Activated CD8-positive, alpha-beta T cell treated with anti-CD3 and anti-CD28 coated beads, Interleukin-2, amount 10 ng/mL, durations not matched to agents 7 days and 5 days (primary cell): ENCODE data around the gene LSM4. TPM values are rescaled to one million over a fixed set of nuclear protein-coding genes. Genes with fewer than 3 reads are reported as not detected.

ENCODE experiments used
- ATAC-seq: fragments of 150-1000 bp; cut with Tn5 transposase; one replicate; pipeline ENCODE4 v1.10.0; 2021; ENCODE audit warnings: moderate library complexity
- CTCF ChIA-PET: fragments of 350-600 bp; sonication (Branson Sonifier 250); formaldehyde crosslinking; loops from one replicate; lab custom pipeline; 2021; ENCODE audit warnings: antibody characterized with exemption; lab: Charles Lee
- POLR2A ChIA-PET: fragments of 350-600 bp; sonication (Branson Sonifier 250); formaldehyde crosslinking; loops from one replicate; lab custom pipeline; 2021; ENCODE audit warnings: antibody characterized with exemption; lab: Charles Lee
- DNase-seq: peaks from one replicate; pipeline ENCODE4 v3.0.0-alpha.2; 2020
- H3K27ac Mint-ChIP-seq: one replicate; pipeline ENCODE4 v1.8.0; 2021; ENCODE audit warnings: mild to moderate bottlenecking, mixed read lengths
- H3K27me3 Mint-ChIP-seq: one replicate; pipeline ENCODE4 v1.8.0; 2021; ENCODE audit warnings: low read depth, mixed read lengths
- H3K36me3 Mint-ChIP-seq: one replicate; pipeline ENCODE4 v1.8.0; 2021; ENCODE audit warnings: low read depth, mixed read lengths
- H3K4me1 Mint-ChIP-seq: one replicate; pipeline ENCODE4 v1.8.0; 2021; ENCODE audit warnings: low read depth, mixed read lengths
- H3K4me3 Mint-ChIP-seq: one replicate; pipeline ENCODE4 v1.8.0; 2021; ENCODE audit warnings: mild to moderate bottlenecking, mixed read lengths
- H3K9me3 Mint-ChIP-seq: one replicate; pipeline ENCODE4 v1.8.0; 2022; ENCODE audit warnings: mixed read lengths; ENCODE audit not compliant: insufficient read depth
- total RNA-seq, 2 experiments: library from RNA; stranded (reverse); gene quantifications; one replicate each; pipeline ENCODE4 v1.2.3, GENCODE V29; 2021

Gene LSM4
- total RNA-seq, 2 experiments from 2014 or later, result 199 to 215 TPM

DNA sequence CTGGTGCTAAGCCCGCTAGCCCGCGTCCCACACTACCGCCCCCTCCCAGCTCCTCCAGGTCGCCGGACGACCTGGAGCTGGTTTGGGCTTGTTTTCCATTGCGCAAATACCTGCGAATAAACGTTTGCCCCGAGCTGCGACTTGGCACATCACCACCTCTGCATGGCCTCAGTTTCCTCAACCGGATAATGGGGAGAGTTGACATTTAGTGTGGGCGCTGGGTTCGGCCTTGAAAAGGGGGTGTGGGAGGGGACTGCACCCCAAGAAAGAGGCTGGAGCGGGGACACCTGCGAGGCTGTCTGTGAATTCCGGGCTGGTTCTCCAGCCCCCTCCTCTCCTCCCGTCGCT, 30.4 kb downstream of the LSM4 start:
- ATAC-seq (no peak), DNase-seq (peak; percentile 59)
- Mint-ChIP-seq H3K27ac (peak overlapping the region; percentile 93), H3K4me1 (peaks cover 70% of the 10 kb centered on the region), H3K4me3 (peak overlapping the region; percentile 89), H3K27me3 (no peaks in the 10 kb centered on the region), H3K9me3 (no peaks in the 10 kb centered on the region), H3K36me3 (peaks cover 27% of the 10 kb centered on the region)
- CTCF ChIA-PET, result interaction anchor here (1.0 to 6.6 kb wide), 8 partner anchors 7 to 36 kb away, joined by 3 to 159 read pairs (median 6); partner anchors contain the start of genes JUND and LSM4
- POLR2A ChIA-PET, result interaction anchor here (0.9 to 6.9 kb wide), 11 partner anchors 11 to 124 kb away, joined by 3 to 520 read pairs (median 7); partner anchors contain the start of genes IQCN, JUND and LSM4

DNA sequence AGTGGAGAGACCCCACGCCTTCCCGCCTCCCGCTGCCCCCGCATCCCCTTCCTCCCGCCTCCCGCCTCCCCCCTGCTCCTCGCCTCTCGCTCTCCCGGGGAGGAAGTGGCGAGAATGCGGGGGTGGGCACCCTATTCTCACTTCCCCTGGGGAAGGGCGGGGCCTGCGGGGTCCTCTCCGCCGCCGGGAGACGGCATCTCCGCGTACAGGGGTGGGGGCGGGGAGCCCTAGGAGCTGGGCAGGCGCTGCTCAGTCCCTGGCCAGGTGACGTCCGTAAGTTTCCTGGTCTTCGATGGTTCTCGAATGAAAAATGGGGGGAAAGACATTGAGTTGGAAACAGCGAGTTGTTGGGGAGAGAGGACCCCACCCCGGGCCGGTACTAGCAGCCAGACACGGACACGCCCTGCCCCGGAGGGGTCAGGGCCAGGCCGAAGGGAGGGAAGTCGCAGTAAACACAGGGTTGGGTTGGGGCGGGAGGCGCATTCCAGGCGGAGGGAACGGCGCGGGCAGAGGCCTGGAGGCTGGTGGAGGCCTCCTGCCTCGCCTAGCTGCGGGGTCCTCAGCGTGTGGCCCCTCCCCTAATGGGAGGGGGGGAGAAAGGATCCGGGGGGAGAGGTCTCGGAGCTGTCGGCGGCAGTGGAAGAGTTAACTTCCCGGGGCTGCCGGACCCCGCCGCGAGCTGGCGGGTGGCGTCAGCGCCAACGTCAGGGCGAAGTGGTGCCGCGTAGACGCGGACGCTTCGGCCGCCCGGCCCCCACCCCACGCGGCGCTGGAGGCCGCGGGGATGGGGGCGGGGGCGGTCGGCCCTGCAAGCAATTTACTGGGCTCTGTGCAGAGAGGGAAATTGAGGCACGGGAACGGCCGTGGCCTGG, 31.1 kb downstream of the LSM4 start:
- Mint-ChIP-seq H3K9me3 (no peaks in the 10 kb centered on the region), H3K4me3 (peak overlapping the region; percentile 89), H3K4me1 (peaks cover 72% of the 10 kb centered on the region), H3K36me3 (peaks cover 23% of the 10 kb centered on the region), H3K27me3 (no peaks in the 10 kb centered on the region), H3K27ac (peak overlapping the region; percentile 93)
- DNase-seq, result peak; percentile 93
- ChIA-PET CTCF (interaction anchor here (0.6 to 6.6 kb wide), 5 partner anchors 12 to 30 kb away, joined by 3 to 159 read pairs (median 32); partner anchors contain the start of genes JUND and LSM4), POLR2A (interaction anchor here (0.9 to 6.9 kb wide), 11 partner anchors 11 to 125 kb away, joined by 3 to 520 read pairs (median 7); partner anchors contain the start of genes IQCN, JUND and LSM4)
- peak; percentile 41 for ATAC-seq

DNA sequence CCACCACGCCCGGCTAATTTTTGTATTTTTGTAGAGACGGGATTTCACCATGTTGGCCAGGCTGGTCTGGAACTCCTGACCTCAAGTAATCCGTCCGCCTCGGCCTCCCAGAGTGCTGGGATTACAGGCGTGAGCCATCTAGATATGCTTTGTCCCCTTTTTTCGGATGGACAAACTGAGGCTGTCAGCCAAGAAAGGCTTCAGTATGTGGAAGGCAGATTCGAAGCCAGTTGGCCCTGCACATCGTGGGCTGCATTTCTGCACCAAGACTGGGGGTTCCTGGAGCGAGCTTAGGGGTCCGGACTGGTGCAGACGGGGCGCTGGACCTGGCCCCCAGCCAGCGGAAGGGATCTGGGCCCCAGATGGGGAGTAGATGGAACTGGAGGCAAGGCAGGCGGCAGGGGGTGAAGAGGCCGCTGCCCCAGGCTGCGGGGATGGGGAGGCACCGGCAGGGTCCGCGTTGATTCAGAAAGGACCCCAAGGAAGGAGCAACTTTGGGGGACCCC, 31.8 kb downstream of the LSM4 start:
- Mint-ChIP-seq H3K27me3 (no peaks in the 10 kb centered on the region), H3K4me3 (peak overlapping the region; percentile 89), H3K4me1 (peaks cover 73% of the 10 kb centered on the region), H3K27ac (peak overlapping the region; percentile 93), H3K36me3 (peaks cover 18% of the 10 kb centered on the region), H3K9me3 (no peaks in the 10 kb centered on the region)
- peak; percentile 60 for DNase-seq
- ATAC-seq, result peak; percentile 1
- CTCF ChIA-PET, result interaction anchor here (1.0 to 6.6 kb wide), 4 partner anchors 11 to 37 kb away, joined by 3 to 159 read pairs (median 42); partner anchors contain the start of genes JUND and LSM4
- POLR2A ChIA-PET, result interaction anchor here (1.0 to 6.9 kb wide), 4 partner anchors 11 to 30 kb away, joined by 4 to 520 read pairs (median 110); partner anchors contain the start of genes JUND and LSM4

DNA sequence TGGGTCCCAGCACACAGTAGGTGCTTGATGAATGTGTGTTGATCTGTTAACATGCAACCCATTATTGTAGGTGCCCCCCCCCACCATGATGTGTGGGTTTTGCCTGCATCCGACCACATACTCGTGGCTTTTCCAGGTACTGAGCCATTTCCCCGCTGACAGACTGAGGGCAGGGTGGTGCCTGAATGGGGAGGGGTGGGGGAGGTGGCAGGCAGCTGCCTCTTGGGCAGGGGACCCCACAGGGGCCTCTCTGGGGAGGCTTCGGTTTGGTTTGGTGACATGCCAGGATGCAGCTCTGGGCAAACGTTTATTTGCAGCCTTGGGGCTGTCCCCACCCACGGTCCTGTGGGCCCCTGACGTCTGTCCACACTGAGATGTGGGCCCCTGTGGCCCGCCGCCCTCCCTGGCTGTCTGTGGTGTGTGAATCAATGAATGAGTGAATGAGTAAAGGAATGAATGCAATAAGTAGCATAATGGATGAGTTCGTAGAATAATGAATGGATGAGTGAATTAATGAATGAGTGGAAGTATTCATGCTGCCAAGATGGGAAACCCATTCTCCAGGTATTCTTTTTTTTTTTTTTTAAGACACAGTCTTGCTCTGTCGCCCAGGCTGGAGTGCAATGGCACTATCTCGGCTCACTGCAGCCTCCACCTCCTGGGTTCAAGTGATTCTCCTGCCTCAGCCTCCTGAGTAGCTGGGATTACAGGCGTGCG, 32.4 kb downstream of the LSM4 start:
- ChIA-PET CTCF (interaction anchor here (0.6 to 6.6 kb wide), 4 partner anchors 11 to 126 kb away, joined by 3 to 159 read pairs (median 28); partner anchors contain the start of gene JUND), POLR2A (interaction anchor here (1.0 to 6.9 kb wide), 4 partner anchors 10 to 31 kb away, joined by 4 to 520 read pairs (median 110); partner anchors contain the start of genes JUND and LSM4)
- Mint-ChIP-seq H3K9me3 (no peaks in the 10 kb centered on the region), H3K27ac (peak overlapping the region; percentile 93), H3K4me3 (peak overlapping the region; percentile 89), H3K36me3 (peaks cover 17% of the 10 kb centered on the region), H3K4me1 (peaks cover 71% of the 10 kb centered on the region), H3K27me3 (no peaks in the 10 kb centered on the region)
- ATAC-seq (peak; percentile 43), DNase-seq (peak; percentile 95)

DNA sequence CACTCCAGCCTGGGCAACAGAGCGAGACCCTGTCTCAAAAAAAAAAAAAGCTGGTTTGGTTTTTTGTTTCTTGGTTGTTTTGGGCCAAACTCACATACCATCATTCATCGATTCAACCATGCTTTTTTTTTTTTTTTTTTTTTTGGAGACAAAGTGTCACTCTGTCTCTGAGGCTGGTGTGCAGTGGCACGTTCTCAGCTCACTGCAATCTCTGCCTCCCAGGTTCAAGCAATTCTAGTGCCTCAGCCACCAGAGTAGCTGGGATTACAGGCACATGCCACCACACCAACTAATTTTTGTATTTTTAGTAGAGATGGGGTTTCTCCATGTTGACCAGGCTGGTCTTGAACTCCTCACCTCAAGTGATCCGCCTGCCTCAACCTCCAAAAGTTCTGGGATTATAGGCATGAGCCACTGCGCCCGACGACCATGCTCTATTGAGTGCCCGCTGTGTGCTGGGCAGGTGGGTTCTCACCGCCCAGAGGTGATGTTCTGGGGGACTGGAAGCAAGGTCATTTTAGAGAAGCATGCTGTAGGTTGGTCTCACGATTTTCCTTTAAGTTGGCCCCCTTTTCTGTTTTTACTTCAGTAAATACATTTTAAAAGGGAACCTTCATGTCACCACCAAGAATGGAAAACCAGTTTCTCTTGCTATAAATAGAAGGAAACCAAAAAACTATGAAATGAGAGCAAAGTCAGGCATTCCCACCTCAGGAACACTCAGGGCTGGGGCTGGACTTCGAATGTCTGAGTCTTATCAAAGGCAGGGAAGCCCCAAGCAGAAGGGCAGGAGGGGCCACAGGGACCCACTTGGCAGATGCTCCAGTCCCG, 33.2 kb downstream of the LSM4 start:
- no peaks in the 10 kb centered on the region for H3K27me3 Mint-ChIP-seq
- H3K4me1 Mint-ChIP-seq, result peaks cover 71% of the 10 kb centered on the region
- ChIA-PET CTCF (interaction anchor here (0.6 to 6.6 kb wide), 4 partner anchors 10 to 127 kb away, joined by 3 to 159 read pairs (median 28); partner anchors contain the start of gene JUND), POLR2A (interaction anchor here (1.1 to 6.9 kb wide), 4 partner anchors 9 to 32 kb away, joined by 3 to 520 read pairs (median 110); partner anchors contain the start of genes JUND and LSM4)
- peak overlapping the region; percentile 89 for H3K4me3 Mint-ChIP-seq
- DNase-seq, result no peak
- peak; percentile 12 for ATAC-seq
- no peaks in the 10 kb centered on the region for H3K9me3 Mint-ChIP-seq
- H3K36me3 Mint-ChIP-seq, result peaks cover 19% of the 10 kb centered on the region
- H3K27ac Mint-ChIP-seq, result peak overlapping the region; percentile 93

DNA sequence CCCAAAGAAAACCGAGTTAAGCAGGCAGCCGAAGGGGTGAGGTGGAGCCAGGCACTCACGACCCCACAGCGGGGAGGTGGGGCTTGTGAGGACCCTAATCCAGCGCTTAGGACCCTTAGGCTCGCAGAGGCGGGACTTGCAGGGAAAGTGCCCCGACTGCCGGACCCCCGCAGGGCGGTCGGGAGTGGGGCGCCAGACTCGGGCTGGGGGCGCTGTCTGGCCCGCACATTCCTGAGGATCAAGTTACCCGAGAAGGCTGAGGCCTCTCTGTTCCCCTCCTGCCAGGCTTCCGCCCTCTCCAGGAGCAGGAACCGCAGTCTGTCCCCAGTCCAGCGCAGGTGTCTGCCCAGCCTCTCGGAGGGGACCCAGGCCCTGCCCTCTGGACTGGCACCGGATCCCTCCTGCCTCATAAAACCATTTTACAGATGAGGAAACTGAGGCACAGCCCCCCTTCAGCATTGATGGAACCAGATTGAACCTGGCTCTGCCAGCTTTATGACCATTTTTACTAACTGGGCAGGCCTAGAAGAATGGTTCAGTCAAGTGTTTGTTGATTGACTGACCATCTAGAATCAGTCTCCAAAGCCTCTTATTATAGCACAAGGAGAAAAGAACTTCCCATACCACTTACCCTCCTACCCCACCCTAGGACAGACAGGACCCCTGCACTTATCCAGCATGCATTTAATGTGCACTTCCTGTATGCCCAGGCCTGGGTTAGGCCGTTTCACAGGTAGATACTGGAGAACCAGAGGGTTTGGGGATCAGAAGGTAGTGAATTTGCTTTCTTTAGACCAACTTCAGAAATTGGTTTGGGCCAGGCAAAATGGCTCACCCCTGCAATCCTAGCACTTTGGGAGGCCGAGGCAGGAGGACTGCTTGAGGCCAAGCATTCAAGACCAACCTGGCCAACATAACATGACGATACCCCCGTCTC, 34.8 kb downstream of the LSM4 start:
- CTCF ChIA-PET, result interaction anchor here (1.3 to 6.6 kb wide), 2 partner anchors 8 to 40 kb away, joined by 3 to 159 read pairs; partner anchors contain the start of gene JUND

DNA sequence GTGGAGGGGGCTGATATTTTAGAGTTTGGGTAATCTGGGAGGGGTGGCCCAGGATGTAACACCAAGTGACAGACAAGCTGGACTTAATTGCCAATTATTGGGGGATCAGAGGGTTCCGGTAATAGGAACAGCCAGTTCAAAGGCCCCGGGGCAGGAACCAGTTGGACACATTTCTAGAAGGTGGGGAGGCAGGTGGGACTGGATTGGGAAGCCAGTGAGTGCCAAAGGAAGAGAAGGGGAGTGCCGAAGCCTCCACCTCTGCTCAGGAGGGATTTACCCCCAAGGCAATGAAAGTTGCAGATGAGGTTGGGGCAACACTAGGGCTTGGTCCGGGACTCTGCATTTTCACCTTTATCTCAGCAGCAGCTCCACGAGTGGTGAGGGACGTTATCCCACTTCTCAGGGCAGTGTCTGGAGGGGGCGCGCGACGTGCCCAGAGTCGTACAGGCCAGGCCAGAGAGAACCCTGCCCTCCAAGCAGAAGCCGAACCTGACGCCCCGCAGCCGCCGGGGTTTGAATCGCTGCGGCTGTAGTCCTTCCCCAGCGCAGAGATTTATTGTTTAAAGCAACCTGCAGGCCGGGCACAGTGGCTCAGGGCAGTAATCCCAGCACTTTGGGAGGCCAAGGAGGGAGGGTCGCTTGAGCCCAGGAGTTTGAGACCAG, 35.8 kb downstream of the LSM4 start:
- no peak overlapping the region for H3K4me3 Mint-ChIP-seq
- peak overlapping the region; percentile 73 for H3K27ac Mint-ChIP-seq
- ATAC-seq (no peak), DNase-seq (no peak)
- H3K27me3 Mint-ChIP-seq, result no peaks in the 10 kb centered on the region
- H3K4me1 Mint-ChIP-seq, result peaks cover 70% of the 10 kb centered on the region
- no peaks in the 10 kb centered on the region for H3K9me3 Mint-ChIP-seq
- peaks cover 18% of the 10 kb centered on the region for H3K36me3 Mint-ChIP-seq
- ChIA-PET CTCF (interaction anchor here (1.3 kb wide), 1 partner anchor 41 kb away, joined by 3 read pairs; no protein-coding TSS in a partner anchor), POLR2A (no interaction called here)

More for the DNA sequence above, 34.8 kb downstream of the LSM4 start:
- Mint-ChIP-seq H3K27ac (peak overlapping the region; percentile 43), H3K4me1 (peaks cover 64% of the 10 kb centered on the region), H3K27me3 (no peaks in the 10 kb centered on the region), H3K4me3 (no peak overlapping the region), H3K9me3 (no peaks in the 10 kb centered on the region), H3K36me3 (peaks cover 17% of the 10 kb centered on the region)
- DNase-seq (no peak), ATAC-seq (no peak)
- POLR2A ChIA-PET, result interaction anchor here (0.5 to 6.9 kb wide), 4 partner anchors 8 to 24 kb away, joined by 3 to 520 read pairs (median 80); partner anchors contain the start of gene JUND

DNA sequence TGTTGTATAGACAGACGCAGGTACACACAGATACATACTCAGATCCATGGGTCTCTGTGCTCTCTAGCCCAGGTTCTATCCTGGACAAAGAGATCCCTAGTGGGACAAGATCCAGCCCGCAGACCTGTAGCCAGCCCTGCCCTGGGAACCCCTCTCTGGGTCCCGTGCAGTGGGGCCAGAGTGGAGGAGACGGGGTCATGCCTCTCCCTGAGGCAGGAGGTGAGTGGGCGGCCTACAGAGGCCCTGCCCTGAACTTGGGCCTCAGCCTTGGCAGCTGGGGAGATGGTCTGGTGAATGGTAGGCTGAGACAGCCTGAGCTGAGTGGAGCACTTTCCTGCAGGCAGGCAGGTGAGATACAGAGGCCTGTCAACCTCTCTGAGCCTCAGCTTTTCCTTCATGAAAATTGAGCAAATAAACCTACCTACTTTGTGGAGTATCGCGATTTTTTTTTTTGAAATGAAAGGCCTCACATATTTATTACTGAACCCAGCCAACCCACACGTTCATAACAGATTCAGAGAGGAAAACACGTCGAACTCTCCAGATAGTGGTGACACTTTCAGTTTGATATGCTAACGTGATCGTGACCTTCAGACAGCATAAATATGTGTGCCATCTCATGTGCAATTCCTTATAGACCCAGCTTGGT, 38.0 kb downstream of the LSM4 start:
- H3K27me3 Mint-ChIP-seq, result no peaks in the 10 kb centered on the region
- POLR2A ChIA-PET, result interaction anchor here (0.6 to 2.3 kb wide), 5 partner anchors 10 to 197 kb away, joined by 3 to 28 read pairs (median 6); partner anchors contain the start of gene LSM4
- CTCF ChIA-PET, result interaction anchor here (0.6 to 0.7 kb wide), 3 partner anchors 8 to 37 kb away, joined by 3 to 4 read pairs (median 3); no protein-coding TSS in a partner anchor
- no peak for ATAC-seq
- no peaks in the 10 kb centered on the region for H3K9me3 Mint-ChIP-seq
- DNase-seq, result peak; percentile 54
- peak overlapping the region; percentile 54 for H3K4me3 Mint-ChIP-seq
- peaks cover 19% of the 10 kb centered on the region for H3K36me3 Mint-ChIP-seq
- peaks cover 57% of the 10 kb centered on the region for H3K4me1 Mint-ChIP-seq
- peak overlapping the region; percentile 90 for H3K27ac Mint-ChIP-seq

DNA sequence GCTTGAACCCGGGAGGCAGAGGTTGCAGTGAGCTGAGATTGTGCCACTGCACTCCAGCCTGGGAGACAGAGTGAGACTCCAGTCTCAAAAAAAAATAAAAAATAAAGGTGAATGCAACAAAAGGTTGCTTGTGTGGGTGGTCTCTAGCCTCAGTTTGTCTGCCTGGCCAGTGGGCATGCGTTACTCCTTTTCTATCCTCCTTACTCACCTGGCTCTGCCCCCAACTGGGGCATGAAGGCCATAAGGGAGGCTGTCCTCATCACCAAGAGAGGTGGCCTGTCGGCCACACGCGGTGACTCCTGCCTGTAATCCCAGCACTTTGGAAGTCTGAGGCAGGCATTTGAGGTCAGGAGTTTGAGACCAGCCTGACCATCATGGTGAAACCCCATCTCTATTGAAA, 39.5 kb downstream of the LSM4 start:
- no peak for ATAC-seq
- ChIA-PET POLR2A (interaction anchor here (0.6 to 8.6 kb wide), 3 partner anchors 8 to 31 kb away, joined by 4 to 647 read pairs (median 520); partner anchors contain the start of gene LSM4), CTCF (no interaction called here)
- Mint-ChIP-seq H3K27ac (peak overlapping the region; percentile 74), H3K36me3 (peaks cover 33% of the 10 kb centered on the region), H3K4me1 (peaks cover 56% of the 10 kb centered on the region), H3K9me3 (no peaks in the 10 kb centered on the region), H3K4me3 (no peak overlapping the region), H3K27me3 (no peaks in the 10 kb centered on the region)
- DNase-seq, result no peak
